ENCODE data around the gene LBP.

- no peak for TF ChIP-seq RAD21 (IDR thresholded peaks at IDR 0.05; ENCODE audit: insufficient read depth, low read depth, low read length)
- TF ChIP-seq, protein P1, sequence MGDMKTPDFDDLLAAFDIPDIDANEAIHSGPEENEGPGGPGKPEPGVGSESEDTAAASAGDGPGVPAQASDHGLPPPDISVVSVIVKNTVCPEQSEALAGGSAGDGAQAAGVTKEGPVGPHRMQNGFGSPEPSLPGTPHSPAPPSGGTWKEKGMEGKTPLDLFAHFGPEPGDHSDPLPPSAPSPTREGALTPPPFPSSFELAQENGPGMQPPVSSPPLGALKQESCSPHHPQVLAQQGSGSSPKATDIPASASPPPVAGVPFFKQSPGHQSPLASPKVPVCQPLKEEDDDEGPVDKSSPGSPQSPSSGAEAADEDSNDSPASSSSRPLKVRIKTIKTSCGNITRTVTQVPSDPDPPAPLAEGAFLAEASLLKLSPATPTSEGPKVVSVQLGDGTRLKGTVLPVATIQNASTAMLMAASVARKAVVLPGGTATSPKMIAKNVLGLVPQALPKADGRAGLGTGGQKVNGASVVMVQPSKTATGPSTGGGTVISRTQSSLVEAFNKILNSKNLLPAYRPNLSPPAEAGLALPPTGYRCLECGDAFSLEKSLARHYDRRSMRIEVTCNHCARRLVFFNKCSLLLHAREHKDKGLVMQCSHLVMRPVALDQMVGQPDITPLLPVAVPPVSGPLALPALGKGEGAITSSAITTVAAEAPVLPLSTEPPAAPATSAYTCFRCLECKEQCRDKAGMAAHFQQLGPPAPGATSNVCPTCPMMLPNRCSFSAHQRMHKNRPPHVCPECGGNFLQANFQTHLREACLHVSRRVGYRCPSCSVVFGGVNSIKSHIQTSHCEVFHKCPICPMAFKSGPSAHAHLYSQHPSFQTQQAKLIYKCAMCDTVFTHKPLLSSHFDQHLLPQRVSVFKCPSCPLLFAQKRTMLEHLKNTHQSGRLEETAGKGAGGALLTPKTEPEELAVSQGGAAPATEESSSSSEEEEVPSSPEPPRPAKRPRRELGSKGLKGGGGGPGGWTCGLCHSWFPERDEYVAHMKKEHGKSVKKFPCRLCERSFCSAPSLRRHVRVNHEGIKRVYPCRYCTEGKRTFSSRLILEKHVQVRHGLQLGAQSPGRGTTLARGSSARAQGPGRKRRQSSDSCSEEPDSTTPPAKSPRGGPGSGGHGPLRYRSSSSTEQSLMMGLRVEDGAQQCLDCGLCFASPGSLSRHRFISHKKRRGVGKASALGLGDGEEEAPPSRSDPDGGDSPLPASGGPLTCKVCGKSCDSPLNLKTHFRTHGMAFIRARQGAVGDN (IDR thresholded peaks at IDR 0.05): no peak
- no peak for TF ChIP-seq NBN (IDR thresholded peaks at IDR 0.05)
- no peak for TF ChIP-seq EP300 (IDR thresholded peaks at IDR 0.05; ENCODE audit: borderline replicate concordance in 1 of 2, control insufficient read depth in 1 of 2, low read depth in 2 of 2, low read length in 2 of 2)
- TF ChIP-seq CBX5 (IDR thresholded peaks at IDR 0.05; ENCODE audit: low read depth): no peak
- no peak for TF ChIP-seq GABPA (IDR thresholded peaks at IDR 0.05; ENCODE audit: low read depth)
- TF ChIP-seq, protein P2, sequence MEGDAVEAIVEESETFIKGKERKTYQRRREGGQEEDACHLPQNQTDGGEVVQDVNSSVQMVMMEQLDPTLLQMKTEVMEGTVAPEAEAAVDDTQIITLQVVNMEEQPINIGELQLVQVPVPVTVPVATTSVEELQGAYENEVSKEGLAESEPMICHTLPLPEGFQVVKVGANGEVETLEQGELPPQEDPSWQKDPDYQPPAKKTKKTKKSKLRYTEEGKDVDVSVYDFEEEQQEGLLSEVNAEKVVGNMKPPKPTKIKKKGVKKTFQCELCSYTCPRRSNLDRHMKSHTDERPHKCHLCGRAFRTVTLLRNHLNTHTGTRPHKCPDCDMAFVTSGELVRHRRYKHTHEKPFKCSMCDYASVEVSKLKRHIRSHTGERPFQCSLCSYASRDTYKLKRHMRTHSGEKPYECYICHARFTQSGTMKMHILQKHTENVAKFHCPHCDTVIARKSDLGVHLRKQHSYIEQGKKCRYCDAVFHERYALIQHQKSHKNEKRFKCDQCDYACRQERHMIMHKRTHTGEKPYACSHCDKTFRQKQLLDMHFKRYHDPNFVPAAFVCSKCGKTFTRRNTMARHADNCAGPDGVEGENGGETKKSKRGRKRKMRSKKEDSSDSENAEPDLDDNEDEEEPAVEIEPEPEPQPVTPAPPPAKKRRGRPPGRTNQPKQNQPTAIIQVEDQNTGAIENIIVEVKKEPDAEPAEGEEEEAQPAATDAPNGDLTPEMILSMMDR (IDR thresholded peaks at IDR 0.05 in 2 of 3, conservative IDR thresholded peaks at IDR 0.05 in 1 of 3; ENCODE audit: control insufficient read depth in 2 of 3, extremely low read depth in 1 of 3, insufficient read depth in 1 of 3, low read depth in 3 of 3, low read length in 3 of 3): no peak
- TF ChIP-seq EZH2 (IDR thresholded peaks at IDR 0.05; ENCODE audit: borderline replicate concordance, control insufficient read depth, low read depth, low read length): no peak
- no peak for TF ChIP-seq CEBPB (IDR thresholded peaks at IDR 0.05; ENCODE audit: borderline replicate concordance in 1 of 2, low read depth in 2 of 2, low read length in 2 of 2)
Measured at GRCh38 chr20:38342713-38343310, 3.5 kb upstream of the LBP start.

All from GM12878 (cell line).